Fibroblast of the aortic adventitia (primary cell): ENCODE measurements around the gene CLASP1. TPM values are rescaled to one million over a fixed set of nuclear protein-coding genes. Genes with fewer than 3 reads are reported as not detected.

Source experiments
- DNase-seq: peaks from one replicate; pipeline ENCODE4 v3.0.0-alpha.2; 2010; ENCODE audit warnings: low read depth
- H3K4me3 ChIP-seq: 2 replicates; pipeline ENCODE4 v1.5.1; 2011; ENCODE audit warnings: low read depth, mild to moderate bottlenecking, control low read depth, low read length, moderate library complexity
- total RNA-seq: library from RNA; depleted of rRNA; stranded (reverse); fragments of >200 nt; gene quantifications from 2 replicates; pipeline ENCODE4 v1.2.3, GENCODE V29; 2012; ENCODE audit warnings: low replicate concordance
- TF ChIP-seq, protein P1 (sequence below): IDR thresholded peaks from 2 replicates; pipeline ENCODE4 v1.5.1; 2011; ENCODE audit warnings: mild to moderate bottlenecking, low read length, control low read depth, inconsistent platforms; ENCODE audit not compliant: insufficient read depth

CLASP1 gene
- total RNA-seq, 1 donor: 45.6 TPM

- TF ChIP-seq, protein P1, sequence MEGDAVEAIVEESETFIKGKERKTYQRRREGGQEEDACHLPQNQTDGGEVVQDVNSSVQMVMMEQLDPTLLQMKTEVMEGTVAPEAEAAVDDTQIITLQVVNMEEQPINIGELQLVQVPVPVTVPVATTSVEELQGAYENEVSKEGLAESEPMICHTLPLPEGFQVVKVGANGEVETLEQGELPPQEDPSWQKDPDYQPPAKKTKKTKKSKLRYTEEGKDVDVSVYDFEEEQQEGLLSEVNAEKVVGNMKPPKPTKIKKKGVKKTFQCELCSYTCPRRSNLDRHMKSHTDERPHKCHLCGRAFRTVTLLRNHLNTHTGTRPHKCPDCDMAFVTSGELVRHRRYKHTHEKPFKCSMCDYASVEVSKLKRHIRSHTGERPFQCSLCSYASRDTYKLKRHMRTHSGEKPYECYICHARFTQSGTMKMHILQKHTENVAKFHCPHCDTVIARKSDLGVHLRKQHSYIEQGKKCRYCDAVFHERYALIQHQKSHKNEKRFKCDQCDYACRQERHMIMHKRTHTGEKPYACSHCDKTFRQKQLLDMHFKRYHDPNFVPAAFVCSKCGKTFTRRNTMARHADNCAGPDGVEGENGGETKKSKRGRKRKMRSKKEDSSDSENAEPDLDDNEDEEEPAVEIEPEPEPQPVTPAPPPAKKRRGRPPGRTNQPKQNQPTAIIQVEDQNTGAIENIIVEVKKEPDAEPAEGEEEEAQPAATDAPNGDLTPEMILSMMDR: no peak
- DNase-seq: no peak
- no peak overlapping the region for H3K4me3 ChIP-seq
Observed at GRCh38 chr2:121608967-121609366, 40.3 kb downstream of the CLASP1 start.

GRCh38 chr2:121608367-121608766 is 40.9 kb downstream of the CLASP1 start:
- TF ChIP-seq, protein P1: no peak
- DNase-seq: peak; percentile 67
- H3K4me3 ChIP-seq: no peak overlapping the region

GRCh38 chr2:121605820-121606733 is 43.2 kb downstream of the CLASP1 start:
- no peak overlapping the region for H3K4me3 ChIP-seq
- DNase-seq: peak; percentile 10
- TF ChIP-seq, protein P1: no peak

- H3K4me3 ChIP-seq: no peak overlapping the region
- DNase-seq: no peak
- TF ChIP-seq, protein P1: no peak
Observed at GRCh38 chr2:121603185-121603584, 46.1 kb downstream of the CLASP1 start.

DNA sequence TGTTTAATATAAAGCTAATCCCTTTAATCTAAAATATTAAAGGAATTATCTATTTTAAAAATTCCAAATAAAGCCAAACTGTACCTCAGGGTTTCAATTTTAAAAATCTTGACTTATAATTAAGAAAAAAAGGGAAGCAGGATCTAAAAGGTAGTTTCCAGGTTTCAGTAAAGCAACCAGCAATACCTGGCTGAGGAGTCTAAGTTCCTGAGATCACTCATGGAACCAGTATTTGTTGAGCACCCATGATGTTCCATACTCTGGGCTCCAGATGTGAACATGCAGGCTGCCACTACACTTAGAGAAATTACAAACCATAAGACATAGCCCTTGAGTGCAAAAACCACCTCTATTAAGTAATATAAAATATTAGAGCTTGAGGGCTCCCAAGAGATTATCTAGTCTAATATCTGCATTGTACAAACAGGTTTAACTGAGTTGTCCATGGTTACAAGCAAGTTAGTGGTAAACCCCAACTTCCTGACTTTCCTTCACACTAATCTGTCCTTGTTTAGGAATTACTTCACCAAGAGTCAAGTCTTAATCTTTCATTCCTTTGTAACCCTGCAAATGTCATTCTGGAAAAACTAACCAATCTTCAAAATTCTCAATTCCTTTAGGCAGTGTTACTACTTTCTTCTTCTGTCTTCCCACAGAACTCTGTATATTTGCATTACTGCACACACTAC is 49.2 kb downstream of the CLASP1 start:
- DNase-seq: no peak
- H3K4me3 ChIP-seq: no peak overlapping the region

DNA sequence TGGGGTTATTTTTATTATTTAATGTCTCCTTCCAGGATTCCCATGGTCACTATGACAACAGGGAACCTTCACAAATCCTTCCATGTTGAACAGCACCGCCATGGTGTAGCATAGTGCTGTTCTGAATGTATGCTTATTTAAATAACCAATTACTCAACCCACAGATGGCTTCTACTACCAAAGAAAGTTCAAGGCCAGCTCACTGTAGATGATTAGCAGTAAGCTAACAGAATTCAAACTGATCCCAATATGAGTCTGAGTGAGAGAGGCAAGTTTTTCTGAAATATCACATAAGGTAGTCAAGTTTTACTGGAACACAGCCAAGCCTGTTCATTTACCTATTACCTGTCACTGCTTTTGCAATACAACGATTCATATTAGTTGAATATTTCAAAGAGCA is 51.2 kb downstream of the CLASP1 start:
- no peak for DNase-seq
- TF ChIP-seq, protein P1: no peak

More for the DNA sequence above, 49.2 kb downstream of the CLASP1 start:
- TF ChIP-seq, protein P1: no peak

More for the DNA sequence above, 51.2 kb downstream of the CLASP1 start:
- no peak overlapping the region for H3K4me3 ChIP-seq
